ENCODE measurements around the gene SLC27A4.

SLC27A4 gene

GRCh38 chr9:128349772-128350171 is 9.4 kb downstream of the SLC27A4 start:
- no peak overlapping the region for H3K4me2 ChIP-seq
- H3K4me1 ChIP-seq = peaks cover 0 to 5% (median 0%) of the 10 kb centered on the region in 10 experiments; a peak in 1 of 20 replicates
- TF ChIP-seq Cebpa-rat (IDR thresholded peaks at IDR 0.05) = no peak
- H3K9ac ChIP-seq = no peak overlapping the region
- H3K27ac ChIP-seq = no peak overlapping the region
- H3K36me3 ChIP-seq = peaks cover 65 to 98% (median 82%) of the 10 kb centered on the region in 11 experiments
- peaks cover 0 to 15% (median 0%) of the 10 kb centered on the region in 11 experiments; a peak in 1 of 22 replicates for H4K20me1 ChIP-seq
- no peaks in the 10 kb centered on the region for H3K9me3 ChIP-seq (replicated peaks in 1 of 11)
- H3K4me3 ChIP-seq = no peak overlapping the region
- H3K27me3 ChIP-seq = no peaks in the 10 kb centered on the region

GRCh38 chr9:128355451-128355850 is 15.1 kb downstream of the SLC27A4 start:
- no peak overlapping the region for H3K9ac ChIP-seq
- H3K4me1 ChIP-seq = peaks cover 0 to 5% (median 0%) of the 10 kb centered on the region in 10 experiments; a peak in 1 of 20 replicates
- H3K27me3 ChIP-seq = no peaks in the 10 kb centered on the region
- TF ChIP-seq Cebpa-rat (IDR thresholded peaks at IDR 0.05) = no peak
- H3K4me2 ChIP-seq = no peak overlapping the region
- no peak overlapping the region for H3K4me3 ChIP-seq
- peaks cover 0 to 10% (median 0%) of the 10 kb centered on the region in 11 experiments; a peak in 1 of 22 replicates for H4K20me1 ChIP-seq
- H3K9me3 ChIP-seq (replicated peaks in 1 of 11) = no peaks in the 10 kb centered on the region
- H3K36me3 ChIP-seq = peaks cover 31 to 80% (median 53%) of the 10 kb centered on the region in 11 experiments
- no peak overlapping the region for H3K27ac ChIP-seq

- Histone ChIP-seq H3K36me3 (peaks cover 20 to 54% (median 37%) of the 10 kb centered on the region in 11 experiments), H3K27ac (no peak overlapping the region), H3K9me3 (replicated peaks in 1 of 11) (no peaks in the 10 kb centered on the region), H3K4me2 (no peak overlapping the region), H3K4me1 (peaks cover 7 to 17% (median 15%) of the 10 kb centered on the region in 10 experiments; a peak in 19 of 20 replicates), H3K27me3 (no peaks in the 10 kb centered on the region), H3K9ac (no peak overlapping the region), H4K20me1 (peaks cover 0 to 1% (median 0%) of the 10 kb centered on the region in 11 experiments; a peak in 1 of 22 replicates), H3K4me3 (no peak overlapping the region)
- no peak for TF ChIP-seq Cebpa-rat (IDR thresholded peaks at IDR 0.05)
Observed at GRCh38 chr9:128358090-128358489, 17.8 kb downstream of the SLC27A4 start.

GRCh38 chr9:128358861-128359260 is 18.5 kb downstream of the SLC27A4 start:
- Histone ChIP-seq H3K27me3 (no peaks in the 10 kb centered on the region), H3K9ac (no peak overlapping the region), H3K4me3 (no peak overlapping the region), H3K27ac (no peak overlapping the region), H3K4me2 (no peak overlapping the region), H4K20me1 (no peaks in the 10 kb centered on the region), H3K9me3 (replicated peaks in 1 of 11) (no peaks in the 10 kb centered on the region), H3K36me3 (peaks cover 17 to 49% (median 32%) of the 10 kb centered on the region in 11 experiments), H3K4me1 (peaks cover 7 to 24% (median 18%) of the 10 kb centered on the region in 10 experiments; a peak in 19 of 20 replicates)
- TF ChIP-seq Cebpa-rat (IDR thresholded peaks at IDR 0.05) = no peak

GRCh38 chr9:128360826-128361225 is 20.5 kb downstream of the SLC27A4 start:
- no peak overlapping the region for H3K27ac ChIP-seq
- TF ChIP-seq Cebpa-rat (IDR thresholded peaks at IDR 0.05) = no peak
- H3K4me3 ChIP-seq = no peak overlapping the region
- H3K4me2 ChIP-seq = no peak overlapping the region
- H3K4me1 ChIP-seq = peaks cover 21 to 44% (median 35%) of the 10 kb centered on the region in 10 experiments
- H3K27me3 ChIP-seq = no peaks in the 10 kb centered on the region
- H3K9me3 ChIP-seq (replicated peaks in 1 of 11) = no peaks in the 10 kb centered on the region
- H3K36me3 ChIP-seq = peaks cover 6 to 32% (median 20%) of the 10 kb centered on the region in 11 experiments; a peak in 20 of 22 replicates
- H4K20me1 ChIP-seq = no peaks in the 10 kb centered on the region
- H3K9ac ChIP-seq = peak overlapping the region in 1 of 11 experiments; percentile 4; a peak in 1 of 22 replicates

- Histone ChIP-seq H3K4me3 (peak overlapping the region; percentile 38 to 68 (median 50); a peak in 16 of 20 replicates), H4K20me1 (no peaks in the 10 kb centered on the region), H3K4me2 (peak overlapping the region; percentile 69 to 84 (median 77)), H3K27me3 (no peaks in the 10 kb centered on the region), H3K4me1 (peaks cover 22 to 46% (median 37%) of the 10 kb centered on the region in 10 experiments), H3K9me3 (replicated peaks in 1 of 11) (no peaks in the 10 kb centered on the region), H3K9ac (peak overlapping the region in 9 of 11 experiments; percentile 6 to 60 (median 36); a peak in 8 of 22 replicates), H3K36me3 (peaks cover under 1 to 27% (median 14%) of the 10 kb centered on the region in 11 experiments; a peak in 17 of 22 replicates), H3K27ac (no peak overlapping the region; a peak in 1 of 22 replicates)
- TF ChIP-seq Cebpa-rat (IDR thresholded peaks at IDR 0.05) = no peak
Observed at GRCh38 chr9:128361296-128361985, 21.1 kb downstream of the SLC27A4 start.

GRCh38 chr9:128361986-128362646 is 21.8 kb downstream of the SLC27A4 start:
- TF ChIP-seq Cebpa-rat (IDR thresholded peaks at IDR 0.05) = no peak
- H3K27me3 ChIP-seq = no peaks in the 10 kb centered on the region
- peak overlapping the region; percentile 6 to 60 (median 36); a peak in 17 of 22 replicates for H3K9ac ChIP-seq
- peak overlapping the region; percentile 38 to 68 (median 50); a peak in 19 of 20 replicates for H3K4me3 ChIP-seq
- peaks cover 22 to 46% (median 37%) of the 10 kb centered on the region in 10 experiments for H3K4me1 ChIP-seq
- no peak overlapping the region; a peak in 1 of 22 replicates for H3K27ac ChIP-seq
- H3K9me3 ChIP-seq (replicated peaks in 1 of 11) = no peaks in the 10 kb centered on the region
- H3K36me3 ChIP-seq = peaks cover 0 to 27% (median 11%) of the 10 kb centered on the region in 11 experiments; a peak in 10 of 22 replicates
- no peaks in the 10 kb centered on the region for H4K20me1 ChIP-seq
- peak overlapping the region; percentile 69 to 84 (median 77) for H3K4me2 ChIP-seq

- no peaks in the 10 kb centered on the region for H4K20me1 ChIP-seq
- TF ChIP-seq Cebpa-rat (IDR thresholded peaks at IDR 0.05) = no peak
- H3K4me1 ChIP-seq = peaks cover 22 to 46% (median 37%) of the 10 kb centered on the region in 10 experiments
- peak overlapping the region in 6 of 11 experiments; percentile 69 to 82 (median 74); a peak in 9 of 22 replicates for H3K4me2 ChIP-seq
- no peaks in the 10 kb centered on the region for H3K9me3 ChIP-seq (replicated peaks in 1 of 11)
- no peak overlapping the region for H3K4me3 ChIP-seq
- peaks cover 0 to 20% (median 8%) of the 10 kb centered on the region in 11 experiments; a peak in 9 of 22 replicates for H3K36me3 ChIP-seq
- no peaks in the 10 kb centered on the region for H3K27me3 ChIP-seq
- peak overlapping the region in 2 of 11 experiments; percentile 29 to 53; a peak in 1 of 22 replicates for H3K9ac ChIP-seq
- H3K27ac ChIP-seq = no peak overlapping the region
Observed at GRCh38 chr9:128362774-128363173, 22.4 kb downstream of the SLC27A4 start.

Measured in BLaER1 treated with 17β-estradiol and CSF1 and Interleukin-3, amounts not matched to agents 10 nM and 100 nM (cell line).